HG02938 (cell line): ENCODE results near the gene PPP1R1B.

Experiments
- ATAC-seq: cut with Tn5 transposase; IDR thresholded peaks from one replicate; pipeline ENCODE4 v1.9.1; 2021; ENCODE audit warnings: mild to moderate bottlenecking, moderate library complexity; ENCODE audit not compliant: unreplicated experiment

PPP1R1B gene

DNA sequence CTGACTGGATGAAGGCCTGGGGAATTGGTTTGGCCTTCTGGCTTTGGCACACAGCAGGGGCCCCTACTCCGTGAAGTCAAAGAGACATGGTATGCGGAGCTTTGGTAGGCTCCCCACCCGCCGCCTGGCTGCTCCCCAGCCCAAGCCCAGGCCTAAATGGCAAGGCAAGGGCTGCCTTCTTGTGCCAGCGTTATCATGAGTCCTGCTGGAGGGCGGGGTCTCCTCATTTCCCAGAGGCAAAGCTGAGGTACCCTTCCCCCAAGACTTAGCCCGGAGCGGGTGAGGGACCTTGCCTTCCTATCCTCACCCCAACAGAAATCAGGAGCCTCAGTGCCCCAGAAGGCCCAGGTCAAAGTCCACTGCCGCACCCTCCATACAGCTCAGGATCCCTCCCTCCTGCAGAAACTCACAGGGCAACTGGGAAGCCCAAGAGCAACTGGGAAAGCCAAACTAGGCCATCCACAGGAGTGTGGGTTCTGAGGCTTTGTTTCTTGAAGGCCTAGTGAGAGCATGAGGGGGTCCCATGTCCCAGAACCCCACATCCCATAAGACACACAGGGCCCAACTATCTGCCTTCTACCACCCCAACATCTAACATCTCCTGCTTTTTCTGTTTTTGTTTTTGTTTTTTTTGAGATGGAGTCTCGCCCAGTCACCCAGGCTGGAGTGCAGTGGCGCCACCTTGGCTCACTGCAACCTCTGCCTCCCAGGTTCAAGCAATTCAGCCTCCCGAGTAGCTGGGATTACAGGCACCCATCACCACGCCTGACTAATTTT is 51.8 kb downstream of the PPP1R1B start:
- ATAC-seq: no peak

DNA sequence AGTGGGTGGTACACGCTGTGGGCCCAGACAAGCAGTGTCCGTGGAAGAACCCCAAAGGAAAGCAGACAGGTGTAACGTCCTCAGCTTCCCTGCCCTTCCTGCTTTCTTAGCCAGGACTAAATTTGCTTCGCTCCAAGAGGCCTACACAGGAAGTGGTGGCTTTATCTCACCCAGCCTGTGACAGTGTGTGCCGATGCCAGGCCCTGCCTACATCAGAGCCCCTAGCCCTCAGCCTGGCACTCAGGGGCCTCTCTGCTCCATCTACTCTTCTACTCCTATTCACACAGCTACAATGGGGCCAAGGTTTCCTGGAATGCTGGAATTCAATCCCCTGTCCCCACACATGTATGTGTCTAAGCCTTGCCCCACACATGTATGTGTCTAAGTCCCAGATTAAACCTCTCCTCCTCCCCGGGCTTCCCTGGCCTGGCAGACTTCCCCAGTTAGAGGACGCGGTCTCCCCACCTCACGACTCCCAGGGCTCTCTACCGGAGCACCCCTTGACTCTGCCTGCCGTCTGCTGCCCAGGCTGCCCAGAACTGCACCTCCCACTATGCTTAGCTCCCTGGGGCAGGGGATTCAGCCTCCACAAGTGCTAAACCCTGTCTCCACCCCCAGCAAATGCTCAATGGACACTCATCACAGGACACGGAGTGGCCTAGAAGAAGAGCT is 52.9 kb downstream of the PPP1R1B start:
- no peak for ATAC-seq

DNA sequence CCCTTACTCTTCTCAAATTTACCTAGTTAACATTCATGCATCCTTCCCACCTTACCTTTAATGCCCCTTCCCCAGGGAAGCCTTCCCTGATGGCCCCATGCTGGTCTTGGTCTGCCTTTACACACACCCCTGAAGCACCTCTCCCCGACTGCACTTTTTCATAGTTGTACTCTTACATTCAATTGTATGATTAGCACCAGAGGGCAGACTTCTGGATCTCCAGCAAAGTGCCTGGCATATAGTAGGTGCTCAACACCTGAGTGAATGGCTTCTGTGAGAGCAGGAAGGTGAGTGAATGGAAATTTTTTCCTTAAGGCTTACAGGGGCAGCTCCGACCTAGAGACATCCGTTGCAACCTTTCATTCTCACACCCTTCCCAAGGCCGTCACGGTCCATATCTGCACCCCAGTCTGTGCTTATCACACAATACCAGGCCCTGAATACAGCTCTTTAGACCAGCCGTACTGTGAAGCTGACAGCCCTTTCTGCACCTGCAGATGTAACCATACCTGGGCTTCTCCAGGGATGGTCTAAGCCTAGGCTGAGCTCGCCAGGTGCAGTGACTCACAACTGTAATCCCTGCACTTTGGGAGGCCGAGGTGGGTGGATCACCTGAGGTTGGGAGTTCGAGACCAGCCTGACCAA is 56.7 kb downstream of the PPP1R1B start:
- no peak for ATAC-seq

DNA sequence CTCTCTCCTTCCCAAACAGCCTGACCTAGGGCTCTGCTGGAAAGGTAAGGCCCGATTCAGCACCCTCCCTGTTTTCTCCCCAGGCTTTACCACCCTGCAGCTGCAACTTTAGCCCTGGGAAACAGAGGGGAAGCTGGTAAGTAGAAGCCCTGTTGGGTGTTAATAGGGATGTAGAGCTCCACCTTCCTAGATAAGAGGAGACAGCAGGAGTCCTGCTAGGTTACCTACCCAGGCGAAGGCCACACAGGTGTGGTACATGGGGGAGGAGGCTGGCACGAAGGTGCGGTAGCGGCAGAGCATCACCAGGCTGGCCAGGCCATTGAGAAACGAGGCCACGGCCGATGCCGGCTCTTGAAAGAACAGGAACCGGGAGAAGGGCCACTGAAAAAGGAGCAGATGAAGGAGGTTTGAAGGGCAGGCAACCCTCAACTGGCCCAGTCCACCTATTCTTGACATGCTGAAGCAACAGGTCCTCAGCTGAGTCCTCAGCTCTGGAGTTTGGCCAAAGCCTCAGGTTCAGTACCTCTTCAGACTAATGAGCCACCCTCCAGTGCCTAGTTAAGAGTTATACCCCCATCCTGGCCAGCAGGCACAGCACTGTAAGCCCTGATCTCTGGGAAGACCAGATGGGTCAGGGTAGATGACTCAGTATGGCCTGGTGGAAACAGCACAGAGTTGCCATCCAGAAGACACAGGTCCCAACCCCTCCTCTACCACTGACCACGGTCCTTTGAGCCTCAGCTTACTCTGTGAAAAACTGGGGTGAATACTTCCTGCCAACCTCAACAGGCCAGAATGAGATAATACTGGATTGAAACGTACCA is 57.8 kb downstream of the PPP1R1B start:
- ATAC-seq: no peak
